ENCODE measurements around the gene SVIL.

The SVIL gene

GRCh38 chr10:29438271-29438670 is 196.5 kb downstream of the SVIL start:
- no peak for TF ChIP-seq CTCF (IDR thresholded peaks at IDR 0.05; ENCODE audit: low read depth, low read length)

GRCh38 chr10:29437871-29438270 is 196.9 kb downstream of the SVIL start:
- TF ChIP-seq CTCF (IDR thresholded peaks at IDR 0.05; ENCODE audit: low read depth, low read length): no peak
- H3K4me3 ChIP-seq (ENCODE audit: low read depth, low read length): no peak overlapping the region

More at GRCh38 chr10:29438271-29438670, 196.5 kb downstream of the SVIL start:
- no peak overlapping the region for H3K4me3 ChIP-seq (ENCODE audit: low read depth, low read length)

GRCh38 chr10:29435809-29436501 is 198.8 kb downstream of the SVIL start:
- no peak overlapping the region for H3K4me3 ChIP-seq (ENCODE audit: low read depth, low read length)
- TF ChIP-seq CTCF (IDR thresholded peaks at IDR 0.05; ENCODE audit: low read depth, low read length): no peak

- TF ChIP-seq CTCF (IDR thresholded peaks at IDR 0.05; ENCODE audit: low read depth, low read length): no peak
- no peak overlapping the region for H3K4me3 ChIP-seq (ENCODE audit: low read depth, low read length)
These were observed 200.7 kb downstream of the SVIL start for GRCh38 chr10:29434111-29434510.

GRCh38 chr10:29431711-29432110 is 203.1 kb downstream of the SVIL start:
- no peak for TF ChIP-seq CTCF (IDR thresholded peaks at IDR 0.05; ENCODE audit: low read depth, low read length)
- no peak overlapping the region for H3K4me3 ChIP-seq (ENCODE audit: low read depth, low read length)

- no peak for TF ChIP-seq CTCF (IDR thresholded peaks at IDR 0.05; ENCODE audit: low read depth, low read length)
- H3K4me3 ChIP-seq (ENCODE audit: low read depth, low read length): no peak overlapping the region
These were observed 204.7 kb downstream of the SVIL start for GRCh38 chr10:29430101-29430500.

GRCh38 chr10:29428486-29428885 is 206.3 kb downstream of the SVIL start:
- TF ChIP-seq CTCF (IDR thresholded peaks at IDR 0.05; ENCODE audit: low read depth, low read length): no peak

More at GRCh38 chr10:29428486-29428885, 206.3 kb downstream of the SVIL start:
- no peak overlapping the region for H3K4me3 ChIP-seq (ENCODE audit: low read depth, low read length)

All from WI38 (cell line).